Erythroblast (primary cell): ENCODE results near the gene HDAC7.

ENCODE experiments used
- GATA1 ChIP-seq: IDR thresholded peaks from 2 replicates; pipeline ENCODE4 v1.6.1; 2011; ENCODE audit warnings: low read depth, mild to moderate bottlenecking, control low read depth, low read length, moderate library complexity
- POLR2A ChIP-seq: IDR thresholded peaks from 2 replicates; pipeline ENCODE4 v1.6.1; 2011; ENCODE audit warnings: mild to moderate bottlenecking, low read length

- no peak for TF ChIP-seq POLR2A
- TF ChIP-seq GATA1, result no peak
Observed at GRCh38 chr12:47868041-47868440, 48.3 kb upstream of the HDAC7 start.
